OCI-LY3 (cell line): ENCODE results near the gene CSTB.

Experiments
- H2AFZ ChIP-seq: fragments of 200-600, 300-600 bp; shearing (Covaris generic); 2 replicates; pipeline ENCODE4 v1.6.0; 2014; ENCODE audit warnings: antibody characterized with exemption, low read depth, low read length
- H3K27ac ChIP-seq: fragments of 200-600, 300-600 bp; sonication (generic); 2 replicates; pipeline ENCODE4 v1.5.1; 2014; ENCODE audit warnings: mild to moderate bottlenecking, low read length, moderate library complexity, mixed read lengths
- H3K27me3 ChIP-seq: fragments of 200-600, 300-600 bp; sonication (generic); 2 replicates; pipeline ENCODE4 v1.6.1; 2014; ENCODE audit warnings: low read depth, low read length, mixed read lengths
- H3K36me3 ChIP-seq: fragments of 200-600, 300-600 bp; sonication (generic); replicated peaks from 2 replicates; pipeline ENCODE3; 2014; ENCODE audit warnings: low read depth, low read length, mixed read lengths
- H3K4me1 ChIP-seq: fragments of 300-600, 200-600 bp; sonication (generic); 2 replicates; pipeline ENCODE4 v1.6.1; 2014; ENCODE audit warnings: low read length, mixed read lengths
- H3K4me2 ChIP-seq: fragments of 200-600, 300-600 bp; sonication (generic); 2 replicates; pipeline ENCODE4 v1.6.1; 2014; ENCODE audit warnings: low read length, mixed read lengths
- H3K4me3 ChIP-seq: fragments of 300-600, 200-600 bp; sonication (generic); 2 replicates; pipeline ENCODE4 v1.5.1; 2014; ENCODE audit warnings: antibody characterized with exemption, mild to moderate bottlenecking, low read length, moderate library complexity
- H3K79me2 ChIP-seq: fragments of 300-600, 200-600 bp; shearing (Covaris generic); 2 replicates; pipeline ENCODE4 v1.6.1; 2014; ENCODE audit warnings: mild to moderate bottlenecking, low read length, mixed read lengths
- H3K9ac ChIP-seq: fragments of 300-600, 200-600 bp; shearing (Covaris generic); 2 replicates; pipeline ENCODE4 v1.6.0; 2014; ENCODE audit warnings: mild to moderate bottlenecking, low read length, moderate library complexity
- H3K9me3 ChIP-seq: fragments of 200-600, 300-600 bp; shearing (Covaris generic); 2 replicates; pipeline ENCODE4 v1.6.1; 2014; ENCODE audit warnings: low read length, mixed read lengths; ENCODE audit not compliant: insufficient read depth
- H4K20me1 ChIP-seq: fragments of 200-600, 300-600 bp; sonication (generic); 2 replicates; pipeline ENCODE4 v1.6.1; 2016; ENCODE audit warnings: low read length, mixed read lengths; ENCODE audit not compliant: insufficient read depth
- EZH2phosphoT487 ChIP-seq: fragments of 200-600 bp; shearing (Covaris generic); IDR thresholded peaks from 2 replicates; pipeline ENCODE4 v1.6.1; 2018; ENCODE audit warnings: antibody characterized with exemption, mixed run types, low read depth
- TF ChIP-seq, protein P1 (sequence below): fragments of 200-600, 300-600 bp; sonication (generic); IDR thresholded peaks from 2 replicates; pipeline ENCODE4 v1.5.1; 2014; ENCODE audit warnings: antibody characterized with exemption, low read length, low read depth

Gene CSTB

DNA sequence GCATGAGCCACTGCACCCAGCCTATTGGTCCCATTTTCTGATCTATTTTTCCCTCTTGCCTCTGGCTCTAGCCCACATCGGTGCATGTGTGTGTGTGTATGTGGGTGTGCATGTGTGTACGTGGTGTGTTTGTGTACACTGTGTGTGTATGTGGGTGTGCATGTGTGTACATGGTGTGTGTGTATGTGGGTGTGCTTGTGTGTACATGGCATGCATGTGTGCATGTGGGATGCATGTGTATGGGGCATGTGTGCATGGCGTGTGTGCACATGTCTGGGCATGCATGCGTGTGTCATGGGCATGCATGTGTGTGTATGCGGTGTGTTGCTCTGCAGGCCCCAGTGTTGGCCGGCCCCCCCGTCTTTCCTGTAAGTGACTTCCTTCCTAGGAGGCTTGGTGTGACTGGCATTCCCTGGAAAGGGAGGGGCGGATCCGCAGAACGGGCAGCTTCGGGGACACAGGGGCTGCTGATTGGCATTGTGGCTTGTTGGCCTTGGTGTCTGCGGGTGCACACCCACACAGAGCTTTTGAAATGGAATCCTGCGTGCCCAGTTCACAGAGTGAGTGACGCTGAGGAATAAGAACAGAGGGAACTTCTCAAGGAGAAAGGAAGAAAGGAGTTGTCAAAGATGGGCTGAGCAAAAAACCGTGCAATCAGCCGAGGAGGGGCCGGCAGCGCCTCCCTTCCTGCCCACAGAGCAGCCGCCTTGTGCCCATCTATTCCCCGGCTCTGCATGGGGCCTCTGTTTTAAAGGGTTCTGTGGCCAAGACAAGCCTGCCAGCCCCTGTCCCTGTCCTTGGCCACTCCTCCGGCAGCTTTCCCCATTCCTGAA is 49.2 kb downstream of the CSTB start:
- no peaks in the 10 kb centered on the region for H3K9me3 ChIP-seq
- no peak overlapping the region for H3K9ac ChIP-seq
- H3K79me2 ChIP-seq: peaks cover 41% of the 10 kb centered on the region
- peaks cover 8% of the 10 kb centered on the region for H3K36me3 ChIP-seq
- 0 out of 2 replicates have a peak overlapping the region, but pooled peaks have one; percentile 88 for H3K4me3 ChIP-seq
- no peak for TF ChIP-seq EZH2phosphoT487
- TF ChIP-seq, protein P1, sequence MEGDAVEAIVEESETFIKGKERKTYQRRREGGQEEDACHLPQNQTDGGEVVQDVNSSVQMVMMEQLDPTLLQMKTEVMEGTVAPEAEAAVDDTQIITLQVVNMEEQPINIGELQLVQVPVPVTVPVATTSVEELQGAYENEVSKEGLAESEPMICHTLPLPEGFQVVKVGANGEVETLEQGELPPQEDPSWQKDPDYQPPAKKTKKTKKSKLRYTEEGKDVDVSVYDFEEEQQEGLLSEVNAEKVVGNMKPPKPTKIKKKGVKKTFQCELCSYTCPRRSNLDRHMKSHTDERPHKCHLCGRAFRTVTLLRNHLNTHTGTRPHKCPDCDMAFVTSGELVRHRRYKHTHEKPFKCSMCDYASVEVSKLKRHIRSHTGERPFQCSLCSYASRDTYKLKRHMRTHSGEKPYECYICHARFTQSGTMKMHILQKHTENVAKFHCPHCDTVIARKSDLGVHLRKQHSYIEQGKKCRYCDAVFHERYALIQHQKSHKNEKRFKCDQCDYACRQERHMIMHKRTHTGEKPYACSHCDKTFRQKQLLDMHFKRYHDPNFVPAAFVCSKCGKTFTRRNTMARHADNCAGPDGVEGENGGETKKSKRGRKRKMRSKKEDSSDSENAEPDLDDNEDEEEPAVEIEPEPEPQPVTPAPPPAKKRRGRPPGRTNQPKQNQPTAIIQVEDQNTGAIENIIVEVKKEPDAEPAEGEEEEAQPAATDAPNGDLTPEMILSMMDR: no peak
- peaks cover 36% of the 10 kb centered on the region for H3K4me1 ChIP-seq
- no peak overlapping the region for H2AFZ ChIP-seq
- H4K20me1 ChIP-seq: peaks cover 37% of the 10 kb centered on the region
- H3K4me2 ChIP-seq: peak overlapping the region; percentile 95; the same call in 1 of the 2 replicates
- no peaks in the 10 kb centered on the region for H3K27me3 ChIP-seq
- H3K27ac ChIP-seq: no peak overlapping the region
